ENCODE results near the gene PARVB. TPM values are rescaled to one million over a fixed set of nuclear protein-coding genes. Genes with fewer than 3 reads are reported as not detected.

The PARVB gene
- total RNA-seq, 4 donors from 2014 or later: 120 to 201 (median 147) TPM

DNA sequence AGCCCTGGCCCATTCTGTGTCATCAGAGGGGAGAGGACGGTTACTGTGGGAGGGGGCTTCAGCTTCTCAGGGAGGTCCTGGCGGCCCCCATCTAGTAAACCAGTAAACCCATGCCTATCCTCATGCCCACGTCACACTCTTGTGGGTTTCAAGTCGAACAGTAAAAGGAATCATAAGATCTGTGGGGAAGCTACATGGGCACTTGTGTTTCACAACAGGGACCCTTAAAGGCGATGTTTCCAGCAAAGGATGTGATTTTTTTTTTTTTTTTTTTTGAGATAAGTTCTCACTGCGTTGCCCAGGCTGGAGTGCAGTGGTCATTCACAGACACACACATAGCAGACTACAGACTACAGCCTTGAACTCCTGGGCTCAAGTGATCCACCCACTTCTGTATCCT, 147.5 kb downstream of the PARVB start:
- no peak overlapping the region for H3K4me3 ChIP-seq
- no peaks in the 10 kb centered on the region for H3K27me3 ChIP-seq
- in situ Hi-C loops (cut with MboI; ENCODE audit: low sequenced_read_pairs in 4 of 4): no loop called here
- TF ChIP-seq POLR2A (IDR thresholded peaks at IDR 0.05) (no peak), CTCF (IDR thresholded peaks at IDR 0.05 in 4 of 5, conservative IDR thresholded peaks at IDR 0.05 in 1 of 5) (no peak)
- H3K9me3 ChIP-seq: no peaks in the 10 kb centered on the region
- peaks cover 0 to 28% of the 10 kb centered on the region in 2 donors for H3K36me3 ChIP-seq
- H3K27ac ChIP-seq: no peak overlapping the region
- DNase-seq (no peak), ATAC-seq (no peak)
- H3K4me1 ChIP-seq: peaks cover 2 to 10% of the 10 kb centered on the region in 2 donors
- intact Hi-C loops (cut with DNase I; ENCODE audit: low total_unique reads): loop anchor here (10.0 kb wide), 1 partner anchor 177 kb away; no protein-coding TSS in a partner anchor

DNA sequence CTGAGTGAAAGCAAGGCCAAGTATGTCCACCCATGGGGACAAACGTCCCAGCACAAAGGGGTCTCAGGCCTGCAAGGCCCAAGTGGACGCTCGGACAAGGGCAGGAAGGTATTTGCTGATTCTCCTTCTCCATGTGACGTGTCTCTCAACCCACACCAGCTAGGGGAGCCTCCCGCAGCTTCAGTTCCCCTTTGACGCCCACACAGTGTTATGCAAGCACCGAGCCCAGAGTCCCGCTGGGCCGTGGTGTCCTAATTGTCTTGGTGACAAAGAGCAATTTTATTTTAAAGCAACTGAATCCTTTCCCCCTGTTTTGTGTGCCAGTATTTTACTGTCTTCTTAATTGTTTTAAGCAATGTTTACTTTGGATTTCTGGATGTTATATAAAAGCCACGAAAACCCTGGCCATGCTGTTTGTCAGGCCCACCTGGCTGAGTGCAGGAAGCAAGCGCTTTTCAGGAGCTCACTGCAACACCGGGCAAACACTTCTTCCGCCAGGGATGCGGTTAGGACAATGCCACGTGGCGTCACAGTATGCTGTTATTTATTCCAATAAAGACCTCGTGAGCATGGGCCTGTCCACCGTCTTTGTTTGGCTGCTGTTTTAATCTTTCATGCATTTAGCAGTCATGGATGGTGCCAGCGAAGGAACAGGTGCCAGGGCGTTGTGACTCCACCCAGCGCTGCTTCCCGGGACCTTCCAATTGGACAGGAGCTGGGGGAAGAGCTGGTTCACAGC, 148.4 kb downstream of the PARVB start:
- TF ChIP-seq POLR2A (IDR thresholded peaks at IDR 0.05): no peak
- TF ChIP-seq CTCF (IDR thresholded peaks at IDR 0.05 in 4 of 5, conservative IDR thresholded peaks at IDR 0.05 in 1 of 5): no peak
- intact Hi-C loops (cut with DNase I; ENCODE audit: low total_unique reads) (loop anchor here (10.0 kb wide), 1 partner anchor 178 kb away; no protein-coding TSS in a partner anchor), in situ Hi-C loops (cut with MboI; ENCODE audit: low sequenced_read_pairs in 4 of 4) (no loop called here)
- peak; percentile 43 to 57 for ATAC-seq
- peaks cover 0 to 28% of the 10 kb centered on the region in 2 donors for H3K36me3 ChIP-seq
- no peaks in the 10 kb centered on the region for H3K9me3 ChIP-seq
- no peaks in the 10 kb centered on the region for H3K27me3 ChIP-seq
- H3K27ac ChIP-seq: peak overlapping the region in 1 of 4 donors; percentile 6
- DNase-seq: peak; percentile 31 to 48
- no peak overlapping the region for H3K4me3 ChIP-seq
- peaks cover 2 to 10% of the 10 kb centered on the region in 2 donors for H3K4me1 ChIP-seq

DNA sequence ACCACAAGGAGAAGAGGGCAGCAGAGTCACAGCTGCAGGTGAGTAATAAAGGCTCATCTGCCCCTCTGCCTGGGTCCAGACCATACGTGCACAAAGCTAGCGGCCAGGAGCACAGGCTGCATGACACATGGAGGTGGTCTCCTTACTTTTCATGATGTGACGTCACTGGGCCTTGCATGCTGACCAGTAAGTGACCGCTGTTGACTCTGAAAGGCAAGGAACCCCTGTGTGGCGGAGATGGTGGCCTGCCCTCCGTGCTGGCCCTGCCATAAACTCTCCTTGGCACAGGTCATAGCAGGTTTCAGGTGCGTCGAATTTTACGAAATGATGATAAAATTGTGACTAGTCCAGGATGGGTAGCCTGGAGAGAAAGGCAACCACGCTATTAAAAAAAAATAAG, 149.1 kb downstream of the PARVB start:
- peaks cover 0 to 23% of the 10 kb centered on the region in 2 donors for H3K36me3 ChIP-seq
- no peak for DNase-seq
- ATAC-seq: peak in 1 of 2 donors; percentile 6
- no peaks in the 10 kb centered on the region for H3K9me3 ChIP-seq
- intact Hi-C loops (cut with DNase I; ENCODE audit: low total_unique reads) (loop anchor here (10.0 kb wide), 1 partner anchor 178 kb away; no protein-coding TSS in a partner anchor), in situ Hi-C loops (cut with MboI; ENCODE audit: low sequenced_read_pairs in 4 of 4) (no loop called here)
- peaks cover 2 to 10% of the 10 kb centered on the region in 2 donors for H3K4me1 ChIP-seq
- no peaks in the 10 kb centered on the region for H3K27me3 ChIP-seq
- TF ChIP-seq CTCF (IDR thresholded peaks at IDR 0.05 in 4 of 5, conservative IDR thresholded peaks at IDR 0.05 in 1 of 5): no peak
- TF ChIP-seq POLR2A (IDR thresholded peaks at IDR 0.05): no peak
- H3K4me3 ChIP-seq: no peak overlapping the region
- H3K27ac ChIP-seq: no peak overlapping the region

DNA sequence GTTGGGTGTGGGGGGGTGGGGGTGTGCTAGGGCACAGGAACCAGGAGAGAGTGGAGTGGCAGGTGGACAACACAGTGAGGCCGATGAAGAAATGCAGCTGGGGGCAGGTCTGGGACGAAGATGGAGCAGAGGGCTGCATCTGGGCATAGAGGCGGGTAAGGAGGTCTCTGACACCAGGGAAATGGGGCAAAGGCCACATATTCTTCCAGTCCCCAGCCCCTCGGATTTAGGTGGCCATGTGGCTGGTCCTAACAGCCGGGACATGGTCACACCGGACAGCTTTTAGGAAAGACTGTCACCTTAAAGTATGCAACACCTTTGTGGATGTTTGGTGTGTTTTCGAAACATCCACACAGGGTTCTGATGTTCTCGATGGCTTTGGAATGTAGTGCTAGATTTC, 151.6 kb downstream of the PARVB start:
- H3K27ac ChIP-seq: no peak overlapping the region
- H3K9me3 ChIP-seq: no peaks in the 10 kb centered on the region
- no peak for TF ChIP-seq POLR2A (IDR thresholded peaks at IDR 0.05)
- TF ChIP-seq CTCF (IDR thresholded peaks at IDR 0.05 in 4 of 5, conservative IDR thresholded peaks at IDR 0.05 in 1 of 5): no peak
- H3K4me1 ChIP-seq: peaks cover 2 to 10% of the 10 kb centered on the region in 2 donors
- H3K27me3 ChIP-seq: peaks cover 0 to 6% (median 0%) of the 10 kb centered on the region in 3 donors
- H3K36me3 ChIP-seq: peaks cover 0 to 3% of the 10 kb centered on the region in 2 donors
- H3K4me3 ChIP-seq: no peak overlapping the region
- ATAC-seq: no peak
- no peak for DNase-seq
- in situ Hi-C loops (cut with MboI; ENCODE audit: low sequenced_read_pairs in 4 of 4) (no loop called here), intact Hi-C loops (cut with DNase I; ENCODE audit: low total_unique reads) (loop anchor here (10.0 kb wide), 1 partner anchor 181 kb away; no protein-coding TSS in a partner anchor)

Data from gastrocnemius medialis (tissue), 4 donors.